GM20000 (cell line): ENCODE measurements around the gene FNTB.

Experiments
- DNase-seq: peaks from one replicate; pipeline ENCODE4 v3.0.0; 2012; ENCODE audit warnings: low spot score
- TF ChIP-seq, protein P1 (sequence below): IDR thresholded peaks from 2 replicates; pipeline ENCODE4 v1.5.1; 2012; ENCODE audit warnings: mild to moderate bottlenecking, control low read depth; ENCODE audit errors: extremely low read depth, missing control alignments

The FNTB gene

DNA sequence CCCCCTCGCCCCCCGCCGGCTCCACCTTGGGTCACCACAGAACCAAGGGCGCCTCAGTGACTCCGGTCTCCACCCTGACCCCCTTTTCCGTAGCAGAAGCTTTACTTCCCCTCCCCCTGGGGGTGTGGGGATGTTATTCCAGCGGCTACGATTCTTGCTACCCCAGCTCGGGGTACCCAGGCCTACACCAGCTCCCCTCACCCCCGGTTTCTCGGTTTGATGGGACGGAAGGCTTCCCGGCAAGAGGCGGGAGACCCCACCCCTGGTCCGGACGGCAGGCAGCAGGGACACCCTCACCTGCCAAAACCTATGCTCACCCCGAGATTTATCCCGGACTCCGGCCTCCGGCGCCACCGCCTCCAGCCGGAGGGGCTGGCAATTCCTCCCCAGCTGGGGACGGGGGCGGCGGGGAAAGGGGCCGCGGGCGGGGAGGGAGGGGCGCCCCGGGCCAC, 15.2 kb upstream of the FNTB start:
- no peak for DNase-seq
- TF ChIP-seq, protein P1, sequence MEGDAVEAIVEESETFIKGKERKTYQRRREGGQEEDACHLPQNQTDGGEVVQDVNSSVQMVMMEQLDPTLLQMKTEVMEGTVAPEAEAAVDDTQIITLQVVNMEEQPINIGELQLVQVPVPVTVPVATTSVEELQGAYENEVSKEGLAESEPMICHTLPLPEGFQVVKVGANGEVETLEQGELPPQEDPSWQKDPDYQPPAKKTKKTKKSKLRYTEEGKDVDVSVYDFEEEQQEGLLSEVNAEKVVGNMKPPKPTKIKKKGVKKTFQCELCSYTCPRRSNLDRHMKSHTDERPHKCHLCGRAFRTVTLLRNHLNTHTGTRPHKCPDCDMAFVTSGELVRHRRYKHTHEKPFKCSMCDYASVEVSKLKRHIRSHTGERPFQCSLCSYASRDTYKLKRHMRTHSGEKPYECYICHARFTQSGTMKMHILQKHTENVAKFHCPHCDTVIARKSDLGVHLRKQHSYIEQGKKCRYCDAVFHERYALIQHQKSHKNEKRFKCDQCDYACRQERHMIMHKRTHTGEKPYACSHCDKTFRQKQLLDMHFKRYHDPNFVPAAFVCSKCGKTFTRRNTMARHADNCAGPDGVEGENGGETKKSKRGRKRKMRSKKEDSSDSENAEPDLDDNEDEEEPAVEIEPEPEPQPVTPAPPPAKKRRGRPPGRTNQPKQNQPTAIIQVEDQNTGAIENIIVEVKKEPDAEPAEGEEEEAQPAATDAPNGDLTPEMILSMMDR = no peak

DNA sequence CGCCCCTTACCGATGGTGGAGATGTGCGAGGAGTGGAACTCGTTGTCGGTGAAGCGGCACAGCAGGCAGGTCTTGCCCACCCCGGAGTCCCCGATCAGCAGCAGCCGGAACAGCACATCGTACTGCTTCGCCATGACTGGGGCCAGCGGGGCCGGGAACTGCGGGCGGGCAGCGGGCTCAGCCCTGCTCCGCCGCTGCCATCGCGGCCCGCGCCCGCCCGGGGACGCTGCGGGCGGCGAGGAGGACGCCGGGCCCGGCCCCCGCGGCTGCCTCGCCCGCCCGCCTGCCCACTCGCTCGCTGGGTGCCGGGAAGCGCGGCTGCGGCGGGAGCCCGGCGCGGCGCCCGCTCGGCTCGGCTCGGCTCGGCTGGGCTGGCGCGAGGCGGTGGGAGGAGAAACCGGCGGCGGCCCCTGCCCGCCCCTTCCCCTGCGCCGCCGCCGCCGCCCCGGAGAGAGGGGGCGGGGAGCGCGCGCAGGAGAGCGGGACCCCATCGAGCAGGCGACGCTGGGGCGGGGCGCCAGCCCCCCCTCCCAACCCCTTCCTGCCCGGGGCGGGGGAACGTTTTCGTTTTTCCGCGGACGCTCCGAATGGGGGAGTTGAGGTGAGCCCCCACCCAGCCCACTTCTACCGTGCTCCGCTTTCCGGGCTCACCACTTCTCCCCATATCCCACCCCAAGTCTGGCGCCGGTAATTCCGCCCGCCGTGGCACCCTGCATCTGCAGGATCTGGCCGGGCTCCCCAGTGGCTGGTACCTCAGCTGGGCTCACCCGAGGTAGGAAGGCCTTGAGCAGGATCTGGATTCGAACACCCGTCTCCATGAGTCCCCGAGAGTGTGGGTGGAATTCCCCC, 14.5 kb upstream of the FNTB start, which contains the start of gene RAB15:
RAB15 (minus strand) TSS at position 394 of the 849 bp plus-strand sequence; CDS start at position 134, 260 bp downstream.
- peak; percentile 79 for DNase-seq
- TF ChIP-seq, protein P1 = no peak

DNA sequence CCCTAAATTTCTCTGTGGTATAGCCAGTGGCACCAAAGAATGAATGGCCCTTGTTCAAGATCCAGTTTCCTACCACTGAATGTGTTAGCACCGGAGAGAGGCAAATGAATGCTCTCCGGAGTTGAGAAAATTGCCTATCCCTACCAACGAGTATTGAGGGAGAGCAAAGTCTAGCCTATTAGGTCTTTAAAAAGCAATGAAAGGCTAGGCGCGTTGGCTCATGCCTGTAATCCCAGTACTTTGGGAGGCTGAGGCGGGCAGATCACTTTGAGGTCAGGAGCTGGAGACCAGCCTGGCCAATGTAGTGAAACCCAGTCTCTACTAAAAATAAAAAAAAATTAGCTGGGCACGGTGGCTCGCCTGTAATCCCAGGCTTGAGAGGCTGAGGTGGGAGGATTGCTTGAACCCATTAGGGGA, 13.7 kb upstream of the FNTB start:
- DNase-seq = no peak
- TF ChIP-seq, protein P1 = no peak

DNA sequence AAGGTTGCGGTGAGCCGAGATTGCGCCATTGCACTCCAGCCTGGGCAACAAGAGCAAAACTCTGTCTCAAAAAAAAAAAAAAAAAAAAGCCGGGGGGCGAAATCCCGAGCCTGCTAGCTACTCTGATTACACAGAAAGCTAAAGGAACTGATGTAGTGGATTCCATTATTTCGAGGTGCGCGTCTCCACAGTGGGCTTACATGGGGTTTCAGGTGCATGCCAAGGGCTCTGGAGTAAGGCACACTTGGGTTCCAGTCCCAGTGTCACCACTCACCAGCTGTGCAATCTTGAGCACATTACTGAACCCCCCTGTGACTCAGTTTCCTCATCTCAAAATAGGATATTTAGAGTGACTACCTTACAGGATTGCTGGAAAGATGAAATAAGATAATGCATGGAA, 12.9 kb upstream of the FNTB start:
- TF ChIP-seq, protein P1 = no peak
- no peak for DNase-seq

DNA sequence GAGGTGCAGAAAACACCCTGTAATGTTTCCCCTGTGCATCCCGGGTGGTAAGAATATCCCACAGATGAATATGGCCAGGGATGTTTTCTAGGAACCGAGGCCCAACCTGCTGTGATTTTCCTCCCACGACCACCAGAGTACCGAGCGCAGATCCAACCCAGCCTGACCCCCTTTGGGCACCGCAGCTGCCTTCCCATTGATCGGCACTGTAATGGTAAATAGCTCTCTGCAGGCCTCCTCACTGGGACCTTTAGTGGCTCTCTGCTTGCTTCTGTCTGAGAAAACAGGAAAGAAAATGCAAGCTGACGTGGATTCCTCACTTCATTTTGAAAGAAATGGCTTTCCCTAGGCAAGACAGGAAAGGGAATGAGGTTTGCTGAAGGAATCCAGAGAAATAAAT, 12.1 kb upstream of the FNTB start:
- TF ChIP-seq, protein P1 = no peak
- no peak for DNase-seq

DNA sequence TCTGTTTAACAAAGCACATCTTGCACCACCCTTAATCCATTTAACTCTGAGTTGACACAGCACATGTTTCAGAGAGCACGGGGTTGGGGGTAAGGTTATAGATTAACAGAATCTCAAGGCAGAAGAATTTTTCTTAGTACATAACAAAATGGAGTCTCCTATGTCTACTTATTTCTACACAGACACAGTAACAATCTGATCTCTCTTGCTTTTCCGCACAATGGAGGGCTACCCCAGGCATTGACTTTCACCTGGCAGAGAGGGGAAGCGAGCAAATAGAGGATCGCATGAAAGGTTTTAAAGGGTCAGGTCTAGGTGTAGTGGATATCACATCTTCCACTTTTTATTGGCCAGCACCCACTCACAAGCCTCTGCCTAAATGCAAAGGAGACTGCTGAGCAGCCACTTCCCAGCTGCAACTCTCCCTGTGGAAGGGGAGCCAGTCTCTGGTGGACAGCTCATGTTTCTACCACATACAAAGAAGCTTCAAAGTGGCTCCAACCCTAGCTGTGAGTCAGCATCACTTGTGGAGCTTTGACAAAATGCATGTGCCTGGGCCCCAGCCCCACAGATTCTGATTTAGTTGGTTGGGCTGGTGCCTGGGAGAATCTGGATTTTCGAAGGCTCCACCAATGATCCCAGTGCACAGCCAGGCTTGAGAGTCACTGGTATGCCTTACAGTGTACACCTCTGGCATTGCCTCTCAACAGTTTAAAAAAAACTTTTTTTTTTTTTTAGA, 7.2 kb upstream of the FNTB start:
- DNase-seq = no peak
- TF ChIP-seq, protein P1 = no peak
